ENCODE data around the gene TRIM43.

GRCh38 chr2:95575857-95576256 is 15.9 kb upstream of the TRIM43 start:
- TF ChIP-seq CTCF (IDR thresholded peaks at IDR 0.05) = no peak
- TF ChIP-seq EP300 (IDR thresholded peaks at IDR 0.05) = no peak
- no peak for TF ChIP-seq POLR2A (IDR thresholded peaks at IDR 0.05)
